ENCODE data around the gene CIDEB. TPM values are rescaled to one million over a fixed set of nuclear protein-coding genes. Genes with fewer than 3 reads are reported as not detected.

CIDEB gene
- polyA plus RNA-seq, 1 donor from 2014 or later, result not detected

DNA sequence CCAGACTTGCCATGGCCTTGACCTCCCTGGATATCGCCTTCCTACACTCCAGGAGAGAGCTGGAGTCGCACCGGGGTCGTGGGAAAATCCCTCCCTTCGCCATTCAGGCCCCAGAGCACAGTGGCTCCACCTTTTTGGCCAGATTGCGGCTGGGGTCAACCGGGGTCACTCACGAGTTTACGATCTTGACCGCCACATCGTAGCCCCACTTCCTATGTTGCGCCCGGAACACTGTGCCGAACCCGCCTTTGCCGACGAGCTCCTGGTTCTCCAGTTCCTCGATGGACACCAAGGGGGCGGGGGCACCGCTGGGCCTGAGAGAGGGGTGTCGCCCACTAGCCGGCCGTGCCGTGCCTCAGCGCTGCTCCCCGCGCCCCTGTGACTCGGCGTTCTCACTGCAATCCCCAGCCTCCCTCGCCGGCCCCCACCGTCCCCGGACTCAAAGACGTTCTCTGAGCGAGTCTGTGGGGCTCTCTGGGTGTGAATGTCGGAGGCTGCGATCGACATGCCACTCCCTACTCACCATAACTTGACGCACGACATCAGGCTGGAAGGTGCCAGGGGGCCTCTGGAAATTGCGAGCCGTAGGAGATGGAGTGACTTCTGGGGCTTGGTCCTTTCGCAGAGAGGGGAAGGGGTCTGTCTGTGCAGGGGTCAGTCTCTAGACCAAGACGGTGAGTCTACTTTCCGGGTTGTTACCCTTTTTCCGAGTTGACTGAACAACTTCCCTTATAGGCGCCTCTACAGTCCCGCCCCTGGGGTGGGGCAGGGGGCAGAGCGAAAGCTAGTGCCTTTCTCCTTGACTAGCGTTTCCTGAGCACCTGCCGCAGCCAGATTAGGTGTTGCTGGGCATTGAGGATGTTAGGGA lies 31.7 kb upstream of the CIDEB start, which contains the start of gene RIPK3:
TSS of gene RIPK3 (minus strand) at position 708 of the 868 bp plus-strand sequence. CDS start at position 543, 165 bp downstream.
- Histone ChIP-seq H3F3A (ENCODE audit: insufficient read depth, low read length, poor library complexity, severe bottlenecking) (no peaks in the 10 kb centered on the region), H3K79me2 (replicated peaks; ENCODE audit: insufficient read depth, low read length) (no peaks in the 10 kb centered on the region), H3K27me3 (ENCODE audit: insufficient read depth, low read depth, low read length) (peaks cover 72% of the 10 kb centered on the region), H2AFZ (ENCODE audit: low read depth, low read length) (no peak within 1 kb of the TSS), H3K36me3 (ENCODE audit: insufficient read depth, low read length) (no peaks in the 10 kb centered on the region), H3K9ac (ENCODE audit: low read length) (no peak within 1 kb of the TSS), H4K20me1 (ENCODE audit: insufficient read depth) (no peaks in the 10 kb centered on the region), H3K27ac (ENCODE audit: low read length) (no peak within 1 kb of the TSS), H3K9me3 (ENCODE audit: low read length) (no peaks in the 10 kb centered on the region), H3K4me2 (ENCODE audit: low read length) (no peak within 1 kb of the TSS), H3K9me2 (ENCODE audit: insufficient read depth, low read length) (no peaks in the 10 kb centered on the region), H3K4me3 (ENCODE audit: low read length) (no peak within 1 kb of the TSS)
- TF ChIP-seq, protein P1, sequence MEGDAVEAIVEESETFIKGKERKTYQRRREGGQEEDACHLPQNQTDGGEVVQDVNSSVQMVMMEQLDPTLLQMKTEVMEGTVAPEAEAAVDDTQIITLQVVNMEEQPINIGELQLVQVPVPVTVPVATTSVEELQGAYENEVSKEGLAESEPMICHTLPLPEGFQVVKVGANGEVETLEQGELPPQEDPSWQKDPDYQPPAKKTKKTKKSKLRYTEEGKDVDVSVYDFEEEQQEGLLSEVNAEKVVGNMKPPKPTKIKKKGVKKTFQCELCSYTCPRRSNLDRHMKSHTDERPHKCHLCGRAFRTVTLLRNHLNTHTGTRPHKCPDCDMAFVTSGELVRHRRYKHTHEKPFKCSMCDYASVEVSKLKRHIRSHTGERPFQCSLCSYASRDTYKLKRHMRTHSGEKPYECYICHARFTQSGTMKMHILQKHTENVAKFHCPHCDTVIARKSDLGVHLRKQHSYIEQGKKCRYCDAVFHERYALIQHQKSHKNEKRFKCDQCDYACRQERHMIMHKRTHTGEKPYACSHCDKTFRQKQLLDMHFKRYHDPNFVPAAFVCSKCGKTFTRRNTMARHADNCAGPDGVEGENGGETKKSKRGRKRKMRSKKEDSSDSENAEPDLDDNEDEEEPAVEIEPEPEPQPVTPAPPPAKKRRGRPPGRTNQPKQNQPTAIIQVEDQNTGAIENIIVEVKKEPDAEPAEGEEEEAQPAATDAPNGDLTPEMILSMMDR (IDR thresholded peaks at IDR 0.05; ENCODE audit: poor library complexity, severe bottlenecking), result no peak
- TF ChIP-seq TAF1 (IDR thresholded peaks at IDR 0.05; ENCODE audit: low read depth) (no peak), MXI1 (conservative IDR thresholded peaks at IDR 0.05; ENCODE audit: poor library complexity, severe bottlenecking) (no peak), POLR2AphosphoS5 (IDR thresholded peaks at IDR 0.05) (no peak), RAD21 (conservative IDR thresholded peaks at IDR 0.05) (no peak)
- TF ChIP-seq, protein P2, sequence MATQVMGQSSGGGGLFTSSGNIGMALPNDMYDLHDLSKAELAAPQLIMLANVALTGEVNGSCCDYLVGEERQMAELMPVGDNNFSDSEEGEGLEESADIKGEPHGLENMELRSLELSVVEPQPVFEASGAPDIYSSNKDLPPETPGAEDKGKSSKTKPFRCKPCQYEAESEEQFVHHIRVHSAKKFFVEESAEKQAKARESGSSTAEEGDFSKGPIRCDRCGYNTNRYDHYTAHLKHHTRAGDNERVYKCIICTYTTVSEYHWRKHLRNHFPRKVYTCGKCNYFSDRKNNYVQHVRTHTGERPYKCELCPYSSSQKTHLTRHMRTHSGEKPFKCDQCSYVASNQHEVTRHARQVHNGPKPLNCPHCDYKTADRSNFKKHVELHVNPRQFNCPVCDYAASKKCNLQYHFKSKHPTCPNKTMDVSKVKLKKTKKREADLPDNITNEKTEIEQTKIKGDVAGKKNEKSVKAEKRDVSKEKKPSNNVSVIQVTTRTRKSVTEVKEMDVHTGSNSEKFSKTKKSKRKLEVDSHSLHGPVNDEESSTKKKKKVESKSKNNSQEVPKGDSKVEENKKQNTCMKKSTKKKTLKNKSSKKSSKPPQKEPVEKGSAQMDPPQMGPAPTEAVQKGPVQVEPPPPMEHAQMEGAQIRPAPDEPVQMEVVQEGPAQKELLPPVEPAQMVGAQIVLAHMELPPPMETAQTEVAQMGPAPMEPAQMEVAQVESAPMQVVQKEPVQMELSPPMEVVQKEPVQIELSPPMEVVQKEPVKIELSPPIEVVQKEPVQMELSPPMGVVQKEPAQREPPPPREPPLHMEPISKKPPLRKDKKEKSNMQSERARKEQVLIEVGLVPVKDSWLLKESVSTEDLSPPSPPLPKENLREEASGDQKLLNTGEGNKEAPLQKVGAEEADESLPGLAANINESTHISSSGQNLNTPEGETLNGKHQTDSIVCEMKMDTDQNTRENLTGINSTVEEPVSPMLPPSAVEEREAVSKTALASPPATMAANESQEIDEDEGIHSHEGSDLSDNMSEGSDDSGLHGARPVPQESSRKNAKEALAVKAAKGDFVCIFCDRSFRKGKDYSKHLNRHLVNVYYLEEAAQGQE (IDR thresholded peaks at IDR 0.05; ENCODE audit: borderline replicate concordance), result no peak

DNA sequence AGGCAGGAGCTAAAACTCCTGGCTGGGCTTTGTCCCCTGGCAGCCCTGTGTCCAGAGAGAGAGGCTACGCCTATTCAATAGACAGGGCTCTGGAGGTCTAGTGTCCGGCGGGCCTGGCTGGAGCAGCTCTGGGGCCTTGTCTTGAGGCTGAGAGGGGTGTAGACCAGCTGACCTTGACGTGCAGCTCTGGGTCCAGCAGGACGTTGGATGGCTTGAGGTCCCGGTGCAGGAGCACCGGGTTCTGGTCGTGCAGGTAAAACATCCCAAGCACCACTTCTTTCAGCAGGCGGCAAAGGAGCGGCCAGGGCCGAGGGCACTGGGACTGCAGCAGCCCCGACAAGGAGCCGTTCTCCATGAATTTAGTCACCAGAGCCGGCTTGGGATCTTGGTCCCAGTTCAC lies 31.1 kb upstream of the CIDEB start:
- Histone ChIP-seq H3K9me3 (ENCODE audit: low read length) (no peaks in the 10 kb centered on the region), H3K79me2 (replicated peaks; ENCODE audit: insufficient read depth, low read length) (no peaks in the 10 kb centered on the region), H3F3A (ENCODE audit: insufficient read depth, low read length, poor library complexity, severe bottlenecking) (no peaks in the 10 kb centered on the region), H3K27ac (ENCODE audit: low read length) (no peak overlapping the region), H3K4me3 (ENCODE audit: low read length) (no peak overlapping the region), H3K9me2 (ENCODE audit: insufficient read depth, low read length) (no peaks in the 10 kb centered on the region), H3K4me2 (ENCODE audit: low read length) (no peak overlapping the region), H3K27me3 (ENCODE audit: insufficient read depth, low read depth, low read length) (peaks cover 79% of the 10 kb centered on the region), H3K36me3 (ENCODE audit: insufficient read depth, low read length) (no peaks in the 10 kb centered on the region), H3K9ac (ENCODE audit: low read length) (no peak overlapping the region), H2AFZ (ENCODE audit: low read depth, low read length) (no peak overlapping the region), H4K20me1 (ENCODE audit: insufficient read depth) (no peaks in the 10 kb centered on the region)
- TF ChIP-seq EP300 (conservative IDR thresholded peaks at IDR 0.05; ENCODE audit: poor library complexity, severe bottlenecking) (no peak), POLR2AphosphoS5 (IDR thresholded peaks at IDR 0.05) (no peak), TAF1 (IDR thresholded peaks at IDR 0.05; ENCODE audit: low read depth) (no peak), EZH2 (IDR thresholded peaks at IDR 0.05; ENCODE audit: borderline replicate concordance, insufficient read depth, low read length, poor library complexity, severe bottlenecking) (no peak), RAD21 (conservative IDR thresholded peaks at IDR 0.05) (no peak), SMC3 (conservative IDR thresholded peaks at IDR 0.05; ENCODE audit: poor library complexity) (no peak), MXI1 (conservative IDR thresholded peaks at IDR 0.05; ENCODE audit: poor library complexity, severe bottlenecking) (no peak)
- TF ChIP-seq, protein P1 (IDR thresholded peaks at IDR 0.05; ENCODE audit: poor library complexity, severe bottlenecking), result no peak
- TF ChIP-seq, protein P2 (IDR thresholded peaks at IDR 0.05; ENCODE audit: borderline replicate concordance), result no peak

Data from neural cell (in vitro differentiated cells).